Upper lobe of right lung (tissue), 1 donor: Measurements from ENCODE around the gene KCNJ12. TPM values are rescaled to one million over a fixed set of nuclear protein-coding genes. Genes with fewer than 3 reads are reported as not detected.

Source experiments
- ATAC-seq: fragments of 200-7000 bp; cut with Tn5 transposase; one replicate; pipeline ENCODE4 v1.9.1; 2020; ENCODE audit warnings: mild to moderate bottlenecking, moderate library complexity
- DNase-seq: peaks from one replicate; pipeline ENCODE4 v3.0.0-alpha.2; 2020
- H3K27ac ChIP-seq: fragments of 200-600 bp; one replicate; pipeline ENCODE4 v1.8.0; 2022
- H3K27me3 ChIP-seq: fragments of 200-600 bp; one replicate; pipeline ENCODE4 v1.8.0; 2022; ENCODE audit warnings: mild to moderate bottlenecking
- H3K36me3 ChIP-seq: fragments of 200-600 bp; one replicate; pipeline ENCODE4 v1.8.0; 2022
- H3K4me1 ChIP-seq: fragments of 200-600 bp; one replicate; pipeline ENCODE4 v1.8.0; 2022
- H3K4me3 ChIP-seq: fragments of 200-600 bp; one replicate; pipeline ENCODE4 v1.8.0; 2022; ENCODE audit warnings: mild to moderate bottlenecking
- H3K9me3 ChIP-seq: fragments of 200-600 bp; one replicate; pipeline ENCODE4 v1.8.0; 2022
- intact Hi-C: fragments of 100-400 bp; cut with DNase I; formaldehyde crosslinking; loops from one replicate; pipeline ENCODE4 v1.11.0; 2022
- total RNA-seq: library from RNA; stranded (reverse); fragmentation: NEBNext Ultra II Directional; extraction: Animal tissue kit (Norgen Biotek cat#: 25700); gene quantifications from one replicate; pipeline ENCODE4 v1.2.1, GENCODE V29; 2021
- TF ChIP-seq, protein P1 (sequence below): fragments of 200-600 bp; IDR thresholded peaks from one replicate; pipeline ENCODE4 v1.8.0; 2022; ENCODE audit warnings: antibody characterized with exemption
- donor health status: DM: no; HTN: yes; CAD: no; lungs with severe emphysema.

The KCNJ12 gene
- total RNA-seq, 1 donor from 2014 or later = 2.5 TPM

DNA sequence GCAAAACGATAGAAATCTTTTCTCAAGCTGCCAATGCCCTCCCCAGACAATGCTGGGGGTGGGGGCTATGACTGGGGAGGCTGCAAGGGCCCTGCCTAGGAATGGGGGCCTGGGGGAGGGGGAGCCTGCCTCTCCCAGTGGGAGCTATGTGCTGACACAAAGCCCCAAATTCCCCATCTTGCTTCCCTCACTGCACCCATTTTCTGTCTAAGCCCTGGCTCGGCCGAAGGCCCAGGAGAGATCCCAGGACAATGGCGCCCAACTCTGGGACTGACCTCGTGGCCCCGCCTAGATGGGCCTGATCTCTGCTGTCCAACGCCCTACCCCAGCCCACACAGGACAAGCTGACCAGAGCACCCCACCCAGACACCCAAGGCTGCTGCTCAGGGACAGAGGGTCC, 11.1 kb upstream of the KCNJ12 start:
- TF ChIP-seq, protein P1, sequence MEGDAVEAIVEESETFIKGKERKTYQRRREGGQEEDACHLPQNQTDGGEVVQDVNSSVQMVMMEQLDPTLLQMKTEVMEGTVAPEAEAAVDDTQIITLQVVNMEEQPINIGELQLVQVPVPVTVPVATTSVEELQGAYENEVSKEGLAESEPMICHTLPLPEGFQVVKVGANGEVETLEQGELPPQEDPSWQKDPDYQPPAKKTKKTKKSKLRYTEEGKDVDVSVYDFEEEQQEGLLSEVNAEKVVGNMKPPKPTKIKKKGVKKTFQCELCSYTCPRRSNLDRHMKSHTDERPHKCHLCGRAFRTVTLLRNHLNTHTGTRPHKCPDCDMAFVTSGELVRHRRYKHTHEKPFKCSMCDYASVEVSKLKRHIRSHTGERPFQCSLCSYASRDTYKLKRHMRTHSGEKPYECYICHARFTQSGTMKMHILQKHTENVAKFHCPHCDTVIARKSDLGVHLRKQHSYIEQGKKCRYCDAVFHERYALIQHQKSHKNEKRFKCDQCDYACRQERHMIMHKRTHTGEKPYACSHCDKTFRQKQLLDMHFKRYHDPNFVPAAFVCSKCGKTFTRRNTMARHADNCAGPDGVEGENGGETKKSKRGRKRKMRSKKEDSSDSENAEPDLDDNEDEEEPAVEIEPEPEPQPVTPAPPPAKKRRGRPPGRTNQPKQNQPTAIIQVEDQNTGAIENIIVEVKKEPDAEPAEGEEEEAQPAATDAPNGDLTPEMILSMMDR = no peak

DNA sequence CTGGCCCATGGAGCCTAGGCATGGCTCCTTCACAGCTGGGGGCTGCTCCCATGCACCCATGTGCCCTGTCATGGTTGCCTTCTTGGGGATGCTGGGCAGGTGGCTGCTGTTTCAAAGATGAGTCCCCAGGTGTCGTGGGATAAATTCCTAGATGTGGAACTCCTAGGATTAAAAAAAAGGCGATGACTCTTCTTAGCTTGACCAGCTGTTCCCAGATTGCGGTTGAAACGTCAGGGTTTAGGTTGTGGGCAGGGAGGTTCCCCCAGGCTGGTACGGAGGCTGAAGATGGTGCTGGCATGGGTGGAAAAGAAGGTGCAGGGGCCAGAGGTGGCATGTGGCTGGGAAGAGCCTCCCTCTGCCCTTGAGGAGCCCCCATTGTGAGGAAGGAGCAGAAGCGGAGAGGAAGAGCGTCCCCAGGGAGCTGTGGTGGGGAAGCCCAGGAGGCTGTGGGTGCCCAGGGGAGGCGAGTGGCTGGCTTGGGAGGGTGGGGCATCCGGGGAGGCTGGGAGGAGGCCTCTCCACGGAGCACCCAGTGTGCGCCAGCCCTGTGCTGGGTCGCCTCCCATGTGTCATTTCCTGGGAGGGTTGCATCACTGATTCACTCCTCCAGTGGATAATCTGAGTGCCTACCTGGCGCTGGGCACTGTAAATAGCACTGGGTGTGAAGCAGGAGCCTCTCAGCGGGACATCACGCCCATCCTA, 7.5 kb upstream of the KCNJ12 start:
- no peak for ATAC-seq
- Histone ChIP-seq H3K27me3 (peaks cover 4% of the 10 kb centered on the region), H3K9me3 (no peaks in the 10 kb centered on the region), H3K4me1 (no peaks in the 10 kb centered on the region), H3K27ac (no peak overlapping the region), H3K4me3 (no peak overlapping the region), H3K36me3 (no peaks in the 10 kb centered on the region)
- DNase-seq = no peak
- intact Hi-C loops = no loop called here
- TF ChIP-seq, protein P1 = no peak

More for the DNA sequence above, 11.1 kb upstream of the KCNJ12 start:
- Histone ChIP-seq H3K9me3 (no peaks in the 10 kb centered on the region), H3K27me3 (no peaks in the 10 kb centered on the region), H3K4me3 (no peak overlapping the region), H3K27ac (no peak overlapping the region), H3K4me1 (no peaks in the 10 kb centered on the region), H3K36me3 (no peaks in the 10 kb centered on the region)
- DNase-seq (no peak), ATAC-seq (no peak)
- intact Hi-C loops = no loop called here

DNA sequence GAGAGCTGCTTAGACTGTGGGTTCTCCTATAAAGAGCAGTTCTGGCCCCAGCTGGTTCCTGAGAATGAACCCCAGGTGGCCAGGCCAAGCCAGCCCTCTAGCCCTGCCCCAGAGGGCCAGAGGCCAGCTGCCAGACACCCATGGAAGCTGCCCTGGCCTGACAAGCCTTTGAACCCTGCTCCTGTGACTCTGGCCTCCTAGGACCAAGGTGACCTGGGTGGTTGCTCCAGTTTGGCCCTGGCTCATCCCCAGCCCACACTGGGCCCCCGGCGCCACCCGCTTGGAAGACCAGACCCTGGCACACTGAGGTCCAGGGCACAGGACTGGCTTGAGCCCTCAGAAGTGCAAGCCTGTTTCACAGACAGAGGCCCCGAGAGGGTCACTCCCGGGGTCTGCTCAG, 6.8 kb upstream of the KCNJ12 start:
- DNase-seq (no peak), ATAC-seq (no peak)
- Histone ChIP-seq H3K27ac (no peak overlapping the region), H3K4me1 (no peaks in the 10 kb centered on the region), H3K36me3 (no peaks in the 10 kb centered on the region), H3K9me3 (no peaks in the 10 kb centered on the region), H3K27me3 (peaks cover 4% of the 10 kb centered on the region), H3K4me3 (no peak overlapping the region)
- TF ChIP-seq, protein P1 = no peak
- intact Hi-C loops = no loop called here

DNA sequence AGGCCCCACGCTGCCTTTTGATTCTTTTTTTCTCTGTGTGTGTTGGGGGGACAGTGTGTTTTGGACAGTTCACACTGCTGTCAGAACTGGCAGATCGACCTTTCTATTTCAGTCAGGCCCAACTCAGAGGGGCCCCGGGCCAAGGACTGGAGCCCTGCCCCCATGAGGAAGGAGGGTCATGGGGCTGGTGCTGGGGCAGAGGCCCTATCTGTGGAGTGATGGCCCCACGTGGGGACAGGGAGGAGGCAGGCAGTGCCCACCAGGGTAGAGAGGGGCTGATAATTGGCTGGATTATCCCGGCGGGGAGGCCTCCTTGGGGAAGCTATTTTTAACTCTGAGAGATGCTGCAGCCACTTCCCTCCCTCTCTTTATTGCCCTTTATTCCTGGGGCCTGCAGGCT, 5.7 kb upstream of the KCNJ12 start:
- no peaks in the 10 kb centered on the region for H3K4me1 ChIP-seq
- intact Hi-C loops = no loop called here
- H3K27me3 ChIP-seq = peaks cover 9% of the 10 kb centered on the region
- TF ChIP-seq, protein P1 = no peak
- no peak overlapping the region for H3K27ac ChIP-seq
- H3K36me3 ChIP-seq = no peaks in the 10 kb centered on the region
- H3K9me3 ChIP-seq = no peaks in the 10 kb centered on the region
- no peak overlapping the region for H3K4me3 ChIP-seq
- DNase-seq (no peak), ATAC-seq (peak; percentile 29)

DNA sequence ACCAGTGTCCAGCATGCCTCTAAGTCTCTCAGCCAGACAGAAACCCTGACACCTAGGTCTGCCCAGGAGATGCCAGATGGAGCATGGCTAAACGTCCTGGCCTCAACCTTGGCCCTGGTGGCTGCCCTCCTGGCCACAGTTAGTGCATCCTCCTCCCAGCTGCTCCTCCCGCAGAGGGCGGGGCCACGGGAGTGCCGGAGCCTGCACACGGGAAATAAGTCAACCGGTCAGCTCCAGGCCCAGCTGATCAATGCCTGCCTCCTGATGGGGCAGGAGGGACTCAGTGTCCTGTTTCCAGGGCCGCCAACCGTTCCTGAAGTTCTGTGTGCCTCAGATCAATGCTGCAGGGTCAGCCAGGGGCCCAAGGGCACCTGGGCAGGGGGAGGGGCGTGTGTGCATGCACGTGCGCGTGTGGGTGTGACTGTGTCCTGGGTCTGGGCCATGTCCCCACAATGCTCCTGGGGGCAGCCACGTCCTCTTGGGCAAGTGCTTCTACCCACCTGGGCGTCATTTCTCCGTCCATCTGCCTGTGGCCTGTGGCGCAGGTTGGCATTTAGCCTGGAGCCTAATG, 4.6 kb upstream of the KCNJ12 start:
- no peak overlapping the region for H3K4me3 ChIP-seq
- H3K9me3 ChIP-seq = no peaks in the 10 kb centered on the region
- intact Hi-C loops = no loop called here
- H3K4me1 ChIP-seq = no peaks in the 10 kb centered on the region
- H3K36me3 ChIP-seq = no peaks in the 10 kb centered on the region
- peaks cover 13% of the 10 kb centered on the region for H3K27me3 ChIP-seq
- H3K27ac ChIP-seq = no peak overlapping the region
- TF ChIP-seq, protein P1 = no peak
- DNase-seq (no peak), ATAC-seq (no peak)
